ENCODE measurements around the gene GRK4. TPM values are rescaled to one million over a fixed set of nuclear protein-coding genes. Genes with fewer than 3 reads are reported as not detected.
"Not testable (repeated sequence)": the region's sequence is repeated elsewhere in the genome, so short reads cannot be mapped to it uniquely, and the experiment has no call there.

The GRK4 gene
- polyA plus RNA-seq = 0.99 TPM

DNA sequence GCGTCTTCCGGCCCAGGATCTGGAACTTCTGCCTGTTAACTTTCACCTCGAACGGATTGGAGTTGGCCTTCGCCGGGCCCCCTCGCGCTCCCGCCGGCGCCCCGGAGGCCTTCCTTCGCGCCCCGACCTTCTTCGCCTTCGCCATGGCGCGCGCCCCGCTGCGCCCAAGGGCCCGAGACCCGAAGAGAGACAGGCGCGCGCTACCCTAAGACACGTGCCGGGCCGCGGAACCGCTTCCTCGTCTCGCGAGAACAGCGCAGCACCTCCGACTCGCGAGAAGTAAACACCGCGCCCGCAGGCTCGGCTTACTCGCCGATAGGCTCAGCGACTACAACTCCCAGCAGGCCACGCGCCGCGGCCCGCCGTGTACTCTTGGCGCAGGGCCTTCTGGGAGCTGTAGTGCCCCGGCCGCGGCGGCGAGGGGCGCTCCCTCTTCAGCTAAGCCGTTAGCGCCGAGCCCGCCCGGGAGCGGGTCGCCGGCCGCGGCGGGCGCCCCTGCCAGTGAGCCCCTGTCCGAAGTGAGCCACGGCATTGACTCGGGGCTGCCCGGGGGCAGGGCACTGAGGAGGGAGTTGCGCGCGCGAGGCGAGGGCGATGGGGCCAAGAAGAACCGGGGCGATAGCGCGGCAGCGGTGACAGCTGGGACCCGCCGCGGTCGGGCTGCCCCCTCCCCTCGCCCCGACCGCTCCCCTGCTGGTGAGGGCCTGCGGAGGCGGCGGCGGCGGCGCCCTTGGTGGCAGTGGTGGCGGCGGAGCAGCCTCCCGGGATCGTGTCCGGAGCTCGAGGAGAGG is at the start of gene GRK4, which contains the start of gene NOP14:
Gene GRK4 (plus strand): TSS at position 397 of the 791 bp plus-strand sequence. CDS start 500 bp downstream, outside the sequence.
Gene NOP14 (minus strand): TSS at position 232 of the 791 bp plus-strand sequence. CDS start 87 bp downstream, at position 145.
- Mint-ChIP-seq H3K27ac (peak within 1 kb of the TSS; percentile 91 to 96 (median 92)), H3K4me3 (peak within 1 kb of the TSS; percentile 90 to 97 (median 95)), H3K27me3 (peaks cover 2% of the 10 kb centered on the region), H3K36me3 (no peaks in the 10 kb centered on the region), H3K9me3 (no peaks in the 10 kb centered on the region), H3K4me1 (peaks cover 23 to 28% (median 27%) of the 10 kb centered on the region in 3 donors)

GRCh38 chr4:2914256-2915126 is 48.9 kb upstream of the GRK4 start:
- Mint-ChIP-seq H3K4me1 (peaks cover 29 to 31% (median 31%) of the 10 kb centered on the region in 3 donors), H3K9me3 (peaks cover 0 to 2% (median 0%) of the 10 kb centered on the region in 3 donors), H3K36me3 (peaks cover 9% of the 10 kb centered on the region), H3K4me3 (peak overlapping the region in 1 of 4 donors; percentile 3), H3K27ac (peak overlapping the region in 2 of 3 donors; percentile 69 to 73), H3K27me3 (no peaks in the 10 kb centered on the region)

GRCh38 chr4:2915789-2916188 is 47.6 kb upstream of the GRK4 start:
- H3K9me3 Mint-ChIP-seq = peaks cover 0 to 4% (median 0%) of the 10 kb centered on the region in 3 donors
- H3K36me3 Mint-ChIP-seq = peaks cover 19% of the 10 kb centered on the region

GRCh38 chr4:2916696-2917095 is 46.7 kb upstream of the GRK4 start:
- Mint-ChIP-seq H3K4me3 (peak overlapping the region in 1 of 4 donors; percentile 21), H3K4me1 (peaks cover 40 to 47% (median 43%) of the 10 kb centered on the region in 3 donors), H3K27ac (peak overlapping the region; percentile 68 to 99 (median 76)), H3K36me3 (peaks cover 23% of the 10 kb centered on the region)
- not testable (repeated sequence) for H3K9me3 Mint-ChIP-seq, H3K27me3 Mint-ChIP-seq

More at GRCh38 chr4:2915789-2916188, 47.6 kb upstream of the GRK4 start:
- Mint-ChIP-seq H3K4me1 (peaks cover 36 to 41% (median 37%) of the 10 kb centered on the region in 3 donors), H3K27ac (peak overlapping the region in 2 of 3 donors; percentile 34 to 84), H3K4me3 (no peak overlapping the region), H3K27me3 (no peaks in the 10 kb centered on the region)

DNA sequence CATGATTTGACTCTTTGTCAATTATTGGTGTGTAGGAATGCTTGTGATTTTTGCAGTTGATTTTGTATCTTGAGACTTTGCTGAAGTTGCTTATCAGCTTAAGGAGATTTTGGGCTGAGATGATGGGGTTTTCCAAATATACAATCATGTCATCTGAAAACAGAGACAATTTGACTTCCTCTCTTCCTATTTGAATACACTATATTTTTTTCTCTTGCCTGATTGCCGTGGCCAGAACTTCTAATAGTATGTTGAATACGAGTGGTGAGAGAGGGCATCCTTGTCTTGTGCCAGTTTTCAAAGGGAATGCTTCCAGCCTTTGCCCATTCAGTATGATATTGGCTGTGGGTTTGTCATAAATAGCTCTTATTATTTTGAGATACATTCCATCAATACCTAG is 45.1 kb upstream of the GRK4 start:
- not testable (repeated sequence) for H3K27me3 Mint-ChIP-seq, H3K9me3 Mint-ChIP-seq
- H3K4me1 Mint-ChIP-seq = peaks cover 50 to 62% (median 54%) of the 10 kb centered on the region in 3 donors
- H3K4me3 Mint-ChIP-seq = peak overlapping the region; percentile 70 to 90 (median 80)
- H3K27ac Mint-ChIP-seq = peak overlapping the region; percentile 97 to 99 (median 98)
- peaks cover 25% of the 10 kb centered on the region for H3K36me3 Mint-ChIP-seq

DNA sequence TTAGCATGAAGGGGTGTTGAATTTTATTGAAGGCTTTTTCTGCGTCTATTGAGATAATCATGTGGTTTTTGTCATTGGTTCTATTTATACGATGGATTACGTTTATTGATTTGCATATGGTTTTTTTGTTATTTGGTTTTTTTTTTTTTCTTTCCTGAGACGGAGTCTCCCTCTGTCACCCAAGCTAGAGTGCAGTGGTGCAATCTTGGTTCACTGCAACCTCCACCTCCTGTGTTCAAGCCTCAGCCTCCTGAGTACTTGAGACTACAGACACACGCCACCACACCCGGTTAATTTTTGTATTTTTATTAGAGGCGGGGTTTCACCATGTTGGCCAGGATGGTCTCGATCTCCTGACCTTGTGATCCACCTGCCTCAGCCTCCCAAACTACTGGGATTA is 44.7 kb upstream of the GRK4 start:
- peak overlapping the region; percentile 97 to 99 (median 98) for H3K27ac Mint-ChIP-seq
- peak overlapping the region; percentile 70 to 90 (median 80) for H3K4me3 Mint-ChIP-seq
- not testable (repeated sequence) for H3K27me3 Mint-ChIP-seq, H3K9me3 Mint-ChIP-seq
- peaks cover 54 to 66% (median 58%) of the 10 kb centered on the region in 3 donors for H3K4me1 Mint-ChIP-seq
- peaks cover 25% of the 10 kb centered on the region for H3K36me3 Mint-ChIP-seq

GRCh38 chr4:2922453-2923101 is 40.8 kb upstream of the GRK4 start:
- H3K9me3 Mint-ChIP-seq, H3K27me3 Mint-ChIP-seq: not testable (repeated sequence)
- peak overlapping the region; percentile 43 to 99 (median 85) for H3K27ac Mint-ChIP-seq
- peak overlapping the region; percentile 46 to 91 (median 84) for H3K4me3 Mint-ChIP-seq
- H3K36me3 Mint-ChIP-seq = peaks cover 18% of the 10 kb centered on the region
- H3K4me1 Mint-ChIP-seq = peaks cover 47 to 58% (median 51%) of the 10 kb centered on the region in 3 donors

- Mint-ChIP-seq H3K4me3 (peak overlapping the region; percentile 46 to 87 (median 82)), H3K27me3 (no peaks in the 10 kb centered on the region), H3K27ac (peak overlapping the region; percentile 43 to 99 (median 63)), H3K4me1 (peaks cover 43 to 52% (median 52%) of the 10 kb centered on the region in 3 donors), H3K9me3 (peaks cover 0 to 4% (median 1%) of the 10 kb centered on the region in 3 donors), H3K36me3 (peaks cover 17% of the 10 kb centered on the region)
Observed at GRCh38 chr4:2923141-2923551, 40.2 kb upstream of the GRK4 start.

DNA sequence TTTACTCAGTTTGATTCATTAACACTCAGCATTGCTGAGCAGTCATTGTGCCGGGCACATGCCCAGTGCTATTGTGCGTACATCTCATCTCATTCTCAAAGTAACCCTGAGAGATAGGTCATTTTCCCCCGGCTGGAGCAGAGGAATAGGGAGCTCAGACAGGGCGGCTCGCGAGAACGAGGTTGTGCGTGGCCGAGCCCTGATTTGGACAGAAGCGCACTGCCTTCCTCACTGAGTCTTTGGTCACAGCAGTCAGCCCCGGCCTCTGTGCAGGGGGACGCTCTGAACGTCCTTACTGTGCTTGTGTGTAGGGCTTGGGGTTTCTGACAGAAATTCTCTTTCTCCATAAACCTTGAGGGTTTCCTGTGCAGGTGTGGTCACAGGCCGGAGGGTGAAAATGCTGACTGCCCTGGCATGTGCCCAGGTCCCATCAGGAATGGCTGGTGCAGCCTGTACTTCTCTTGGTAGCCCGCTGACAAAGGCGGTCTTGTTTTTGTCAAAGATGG is 39.6 kb upstream of the GRK4 start:
- Mint-ChIP-seq H3K9me3 (peaks cover 0 to 3% (median 1%) of the 10 kb centered on the region in 3 donors), H3K27me3 (no peaks in the 10 kb centered on the region), H3K4me3 (peak overlapping the region in 3 of 4 donors; percentile 60 to 87 (median 85)), H3K36me3 (peaks cover 16% of the 10 kb centered on the region), H3K27ac (peak overlapping the region; percentile 43 to 99 (median 63)), H3K4me1 (peaks cover 37 to 48% (median 46%) of the 10 kb centered on the region in 3 donors)

DNA sequence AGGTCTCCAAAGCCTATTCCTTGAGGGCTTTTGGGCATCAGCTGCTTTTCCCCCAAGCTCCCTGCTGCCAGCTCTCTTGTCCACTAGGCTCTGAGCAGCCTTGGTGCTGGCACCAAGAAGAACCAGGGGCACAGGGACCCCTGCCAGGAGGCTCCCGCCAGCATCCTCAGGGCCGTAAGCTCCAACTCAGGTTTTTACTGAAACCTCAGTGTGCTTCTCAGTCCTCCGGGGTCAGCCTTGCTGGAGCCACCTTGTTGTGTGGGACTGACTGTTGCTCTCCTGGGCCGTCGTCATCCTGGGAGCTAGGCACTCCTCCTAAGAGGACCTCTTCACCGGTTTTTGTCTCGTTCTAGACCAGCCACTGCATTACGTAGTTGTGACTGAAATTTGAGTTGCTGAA is 39.1 kb upstream of the GRK4 start:
- Mint-ChIP-seq H3K4me1 (peaks cover 38 to 44% (median 42%) of the 10 kb centered on the region in 3 donors), H3K36me3 (peaks cover 19% of the 10 kb centered on the region), H3K9me3 (peaks cover 0 to 2% (median 1%) of the 10 kb centered on the region in 3 donors), H3K4me3 (no peak overlapping the region), H3K27ac (peak overlapping the region in 1 of 3 donors; percentile 99), H3K27me3 (no peaks in the 10 kb centered on the region)

DNA sequence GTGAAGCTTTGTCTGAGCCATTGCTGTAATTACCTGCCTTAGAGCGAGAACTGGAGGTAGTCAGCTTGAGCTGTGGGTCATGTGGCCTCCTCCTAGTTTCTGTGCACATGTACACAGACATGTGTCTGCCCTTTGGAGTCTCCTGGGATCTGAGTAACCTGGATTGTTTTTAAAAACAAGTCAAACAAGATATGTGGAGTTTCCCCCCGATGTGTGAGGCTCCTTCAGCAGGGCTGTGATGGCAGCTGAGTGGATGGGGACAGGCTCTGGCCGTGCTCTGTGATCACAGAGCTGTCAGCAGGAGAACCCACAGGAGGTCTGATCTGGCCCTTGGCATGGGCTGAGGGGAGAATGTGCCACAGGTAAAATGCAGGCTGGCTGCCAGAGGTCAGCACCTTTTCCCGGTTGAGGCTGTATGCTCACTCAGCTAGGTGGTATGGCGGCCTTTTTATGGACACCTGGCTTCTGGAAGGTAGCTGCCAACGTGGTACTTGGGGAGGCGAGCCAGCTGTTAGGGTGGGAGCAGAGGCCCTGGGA is 38.5 kb upstream of the GRK4 start:
- Mint-ChIP-seq H3K4me3 (peak overlapping the region in 1 of 4 donors; percentile 48), H3K36me3 (peaks cover 19% of the 10 kb centered on the region), H3K27ac (peak overlapping the region; percentile 47 to 99 (median 53))

DNA sequence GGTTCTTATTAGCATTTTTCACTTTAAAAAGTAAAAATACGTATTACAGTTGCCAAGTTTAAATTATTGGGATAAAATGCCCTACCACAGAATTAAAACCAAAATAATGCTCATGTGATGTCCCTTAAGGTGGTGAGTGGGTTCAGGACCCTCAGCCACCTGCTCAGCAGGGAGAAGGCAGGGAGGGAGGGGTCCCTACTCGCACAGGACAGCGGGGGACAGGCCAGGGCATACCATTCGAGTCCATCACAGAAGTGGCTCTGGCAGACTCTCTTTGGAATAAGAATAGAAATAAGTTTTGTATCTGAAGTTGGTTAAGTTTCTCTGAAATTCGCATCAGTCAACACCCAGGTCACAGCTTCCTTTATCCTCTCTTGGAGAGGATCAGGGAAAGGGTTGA is 37.9 kb upstream of the GRK4 start:
- peaks cover 0 to 1% (median 0%) of the 10 kb centered on the region in 3 donors for H3K9me3 Mint-ChIP-seq
- H3K27ac Mint-ChIP-seq = peak overlapping the region in 2 of 3 donors; percentile 47 to 99
- H3K27me3 Mint-ChIP-seq = no peaks in the 10 kb centered on the region
- peaks cover 12% of the 10 kb centered on the region for H3K36me3 Mint-ChIP-seq
- H3K4me3 Mint-ChIP-seq = no peak overlapping the region
- H3K4me1 Mint-ChIP-seq = peaks cover 26 to 33% (median 31%) of the 10 kb centered on the region in 3 donors

More for the DNA sequence above, 38.5 kb upstream of the GRK4 start:
- Mint-ChIP-seq H3K4me1 (peaks cover 33 to 39% (median 36%) of the 10 kb centered on the region in 3 donors), H3K27me3 (no peaks in the 10 kb centered on the region), H3K9me3 (peaks cover 0 to 2% (median 1%) of the 10 kb centered on the region in 3 donors)

DNA sequence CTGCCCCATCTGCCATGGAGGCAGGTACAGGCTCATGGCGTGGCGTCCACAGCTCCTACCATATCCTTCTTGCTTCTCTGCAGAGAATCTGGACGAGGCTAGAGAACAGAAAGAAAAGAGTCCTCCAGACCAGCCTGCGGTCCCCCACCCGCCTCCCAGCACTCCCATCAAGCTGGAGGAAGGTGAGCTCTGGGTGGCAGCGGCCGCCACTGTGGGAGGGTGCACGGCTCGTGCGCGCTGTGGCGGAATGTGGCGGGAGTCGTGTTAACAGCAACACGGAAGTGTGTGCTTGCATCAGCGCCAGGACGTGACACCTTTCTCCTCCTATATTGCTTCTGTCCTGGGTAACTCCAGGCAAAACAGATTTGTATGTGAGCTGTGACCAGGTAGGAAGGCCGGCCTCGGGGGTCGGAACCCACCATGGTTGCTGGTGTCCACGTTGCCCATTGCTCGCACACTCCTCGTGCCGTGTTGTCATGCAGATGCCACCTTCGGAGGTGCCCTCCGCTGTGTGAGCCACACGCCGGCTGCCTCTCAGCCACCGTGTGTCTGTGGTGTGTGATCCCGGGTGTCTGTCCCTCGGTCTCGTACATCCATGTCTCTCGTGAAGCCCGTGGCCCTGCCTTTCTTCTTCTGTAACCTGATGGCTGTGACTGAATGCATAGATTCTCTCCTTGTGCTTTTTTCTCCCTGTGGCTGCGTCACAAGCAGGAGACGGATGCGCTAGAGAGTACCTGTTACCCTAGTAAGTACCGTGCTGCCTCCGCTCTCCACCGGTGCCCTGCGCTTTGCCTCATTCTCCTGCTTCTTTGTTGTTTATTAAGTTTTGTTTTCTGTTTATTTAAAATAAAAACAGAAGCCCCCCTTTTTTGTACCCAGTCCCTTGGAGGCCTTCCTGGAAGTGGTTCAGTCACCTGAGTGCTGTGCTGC is 37.2 kb upstream of the GRK4 start:
- no peak overlapping the region for H3K4me3 Mint-ChIP-seq
- peaks cover 0 to 1% (median 0%) of the 10 kb centered on the region in 3 donors for H3K9me3 Mint-ChIP-seq
- H3K27ac Mint-ChIP-seq = peak overlapping the region; percentile 19 to 59 (median 42)
- H3K36me3 Mint-ChIP-seq = peaks cover 8% of the 10 kb centered on the region
- no peaks in the 10 kb centered on the region for H3K27me3 Mint-ChIP-seq
- peaks cover 22 to 31% (median 28%) of the 10 kb centered on the region in 3 donors for H3K4me1 Mint-ChIP-seq

Data from IgD-negative memory B cell (primary cell).